K562 (cell line): ENCODE results near the gene FLOT2. TPM values are rescaled to one million over a fixed set of nuclear protein-coding genes. Genes with fewer than 3 reads are reported as not detected.

Experiments
- ATF7 ChIP-seq: fragments of 450-650 bp; IDR thresholded peaks from 2 replicates; pipeline ENCODE4 v1.7.1; 2014; ENCODE audit warnings: mild to moderate bottlenecking, moderate library complexity
- SRSF9 ChIP-seq: fragments of 200-400 bp; formaldehyde crosslinking; IDR thresholded peaks from 2 replicates; pipeline ENCODE4 v1.6.1; 2017; ENCODE audit warnings: low read depth, low read length, borderline replicate concordance
- polyA plus RNA-seq, 8 experiments: library from polyadenylated mRNA; depleted of rRNA in 4 of 8; stranded (reverse) in 5 of 8; unstranded in 3 of 8; fragments of >200 nt; fragmentation: Nextera tagmentation in 2 of 8; fragmentation: Illumina TruSeq in 1 of 8; extraction: Ambion mirVana in 2 of 8; extraction: Trizol in 1 of 8; gene quantifications; 2 replicates each; pipeline versions ENCODE4 v1.2.1 to v1.2.3, GENCODE V29; 2011 to 2014; ENCODE audit warnings: inconsistent platforms in 1 of 8, missing spikeins in 1 of 8
- total RNA-seq, 7 experiments: library from RNA; depleted of rRNA in 6 of 7; stranded (reverse); fragments of >200 nt in 6 of 7; fragmentation: Illumina TruSeq in 2 of 7; extraction: Trizol in 2 of 7; gene quantifications; 2 replicates each; pipeline versions ENCODE4 v1.2.1 to v1.2.3, GENCODE V29; 2011 to 2021; ENCODE audit warnings: low replicate concordance in 1 of 7
- TF ChIP-seq, protein P1 (sequence below): fragments of 150-350 bp; IDR thresholded peaks from 2 replicates; pipeline ENCODE4 v1.6.1; 2014; ENCODE audit warnings: low read depth, mild to moderate bottlenecking, low read length, borderline replicate concordance
- TF ChIP-seq, protein P2 (sequence below): fragments of 200-600 bp; sonication (generic); IDR thresholded peaks from one replicate; pipeline ENCODE4 v1.6.1; 2012; ENCODE audit warnings: mild to moderate bottlenecking, low read depth, low read length, inconsistent platforms
- TF ChIP-seq, protein P3 (sequence below): fragments of 450-650 bp; IDR thresholded peaks from 2 replicates; pipeline ENCODE4 v1.6.1; 2016; ENCODE audit warnings: borderline replicate concordance
- TF ChIP-seq, protein P4 (sequence below): fragments of 250-450 bp; sonication (Bioruptor Pico); IDR thresholded peaks from 2 replicates; pipeline ENCODE4 v1.8.0; 2021; ENCODE audit warnings: borderline replicate concordance, mild to moderate bottlenecking, moderate library complexity; ENCODE audit not compliant: poor library complexity, severe bottlenecking

Gene FLOT2
- total and polyA plus RNA-seq, 9 of the 15 experiments (the other 6 are each of a cell fraction or from before 2014, with no cell fraction given), result 17.5 to 138 (median 41.7) TPM

DNA sequence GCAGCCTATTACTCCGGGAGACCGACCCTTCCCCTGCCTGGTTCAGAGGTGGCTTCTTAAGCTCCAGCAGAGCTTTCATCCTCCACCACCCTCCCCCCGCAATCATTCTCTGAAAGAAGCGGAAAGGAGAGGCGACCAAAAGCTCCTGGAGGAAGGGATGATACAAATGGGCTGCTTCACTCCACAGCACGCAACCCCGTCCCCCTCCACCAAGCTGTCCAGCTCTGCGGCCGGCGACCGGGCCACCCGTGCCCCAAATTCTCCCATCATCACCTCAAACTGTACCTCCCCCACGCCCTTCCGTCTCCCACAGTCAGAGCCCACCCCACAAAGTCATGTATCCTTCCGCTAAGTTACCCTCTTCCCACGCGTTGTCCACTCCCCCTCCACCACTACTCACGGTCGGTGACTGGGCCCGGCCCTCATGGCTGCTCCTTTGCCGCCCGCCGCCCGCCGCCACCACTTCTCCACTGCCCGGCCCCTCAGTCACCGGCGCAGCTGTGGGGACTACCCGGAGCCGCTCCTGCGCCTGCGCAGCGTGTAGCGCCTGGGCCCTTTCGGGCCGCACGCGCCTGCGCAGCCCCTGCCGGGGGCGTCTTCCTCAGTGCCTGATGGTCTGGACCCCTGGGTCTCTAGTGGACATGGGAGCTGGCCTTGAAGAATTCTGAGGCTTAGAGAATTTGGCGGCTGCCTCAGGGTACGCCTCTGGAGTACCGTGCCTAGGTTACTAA is 55.1 kb downstream of the FLOT2 start, which contains the start of gene FAM222B (continued):
- TF ChIP-seq, protein P1, sequence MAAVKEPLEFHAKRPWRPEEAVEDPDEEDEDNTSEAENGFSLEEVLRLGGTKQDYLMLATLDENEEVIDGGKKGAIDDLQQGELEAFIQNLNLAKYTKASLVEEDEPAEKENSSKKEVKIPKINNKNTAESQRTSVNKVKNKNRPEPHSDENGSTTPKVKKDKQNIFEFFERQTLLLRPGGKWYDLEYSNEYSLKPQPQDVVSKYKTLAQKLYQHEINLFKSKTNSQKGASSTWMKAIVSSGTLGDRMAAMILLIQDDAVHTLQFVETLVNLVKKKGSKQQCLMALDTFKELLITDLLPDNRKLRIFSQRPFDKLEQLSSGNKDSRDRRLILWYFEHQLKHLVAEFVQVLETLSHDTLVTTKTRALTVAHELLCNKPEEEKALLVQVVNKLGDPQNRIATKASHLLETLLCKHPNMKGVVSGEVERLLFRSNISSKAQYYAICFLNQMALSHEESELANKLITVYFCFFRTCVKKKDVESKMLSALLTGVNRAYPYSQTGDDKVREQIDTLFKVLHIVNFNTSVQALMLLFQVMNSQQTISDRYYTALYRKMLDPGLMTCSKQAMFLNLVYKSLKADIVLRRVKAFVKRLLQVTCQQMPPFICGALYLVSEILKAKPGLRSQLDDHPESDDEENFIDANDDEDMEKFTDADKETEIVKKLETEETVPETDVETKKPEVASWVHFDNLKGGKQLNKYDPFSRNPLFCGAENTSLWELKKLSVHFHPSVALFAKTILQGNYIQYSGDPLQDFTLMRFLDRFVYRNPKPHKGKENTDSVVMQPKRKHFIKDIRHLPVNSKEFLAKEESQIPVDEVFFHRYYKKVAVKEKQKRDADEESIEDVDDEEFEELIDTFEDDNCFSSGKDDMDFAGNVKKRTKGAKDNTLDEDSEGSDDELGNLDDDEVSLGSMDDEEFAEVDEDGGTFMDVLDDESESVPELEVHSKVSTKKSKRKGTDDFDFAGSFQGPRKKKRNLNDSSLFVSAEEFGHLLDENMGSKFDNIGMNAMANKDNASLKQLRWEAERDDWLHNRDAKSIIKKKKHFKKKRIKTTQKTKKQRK, result no peak
- TF ChIP-seq, protein P2, sequence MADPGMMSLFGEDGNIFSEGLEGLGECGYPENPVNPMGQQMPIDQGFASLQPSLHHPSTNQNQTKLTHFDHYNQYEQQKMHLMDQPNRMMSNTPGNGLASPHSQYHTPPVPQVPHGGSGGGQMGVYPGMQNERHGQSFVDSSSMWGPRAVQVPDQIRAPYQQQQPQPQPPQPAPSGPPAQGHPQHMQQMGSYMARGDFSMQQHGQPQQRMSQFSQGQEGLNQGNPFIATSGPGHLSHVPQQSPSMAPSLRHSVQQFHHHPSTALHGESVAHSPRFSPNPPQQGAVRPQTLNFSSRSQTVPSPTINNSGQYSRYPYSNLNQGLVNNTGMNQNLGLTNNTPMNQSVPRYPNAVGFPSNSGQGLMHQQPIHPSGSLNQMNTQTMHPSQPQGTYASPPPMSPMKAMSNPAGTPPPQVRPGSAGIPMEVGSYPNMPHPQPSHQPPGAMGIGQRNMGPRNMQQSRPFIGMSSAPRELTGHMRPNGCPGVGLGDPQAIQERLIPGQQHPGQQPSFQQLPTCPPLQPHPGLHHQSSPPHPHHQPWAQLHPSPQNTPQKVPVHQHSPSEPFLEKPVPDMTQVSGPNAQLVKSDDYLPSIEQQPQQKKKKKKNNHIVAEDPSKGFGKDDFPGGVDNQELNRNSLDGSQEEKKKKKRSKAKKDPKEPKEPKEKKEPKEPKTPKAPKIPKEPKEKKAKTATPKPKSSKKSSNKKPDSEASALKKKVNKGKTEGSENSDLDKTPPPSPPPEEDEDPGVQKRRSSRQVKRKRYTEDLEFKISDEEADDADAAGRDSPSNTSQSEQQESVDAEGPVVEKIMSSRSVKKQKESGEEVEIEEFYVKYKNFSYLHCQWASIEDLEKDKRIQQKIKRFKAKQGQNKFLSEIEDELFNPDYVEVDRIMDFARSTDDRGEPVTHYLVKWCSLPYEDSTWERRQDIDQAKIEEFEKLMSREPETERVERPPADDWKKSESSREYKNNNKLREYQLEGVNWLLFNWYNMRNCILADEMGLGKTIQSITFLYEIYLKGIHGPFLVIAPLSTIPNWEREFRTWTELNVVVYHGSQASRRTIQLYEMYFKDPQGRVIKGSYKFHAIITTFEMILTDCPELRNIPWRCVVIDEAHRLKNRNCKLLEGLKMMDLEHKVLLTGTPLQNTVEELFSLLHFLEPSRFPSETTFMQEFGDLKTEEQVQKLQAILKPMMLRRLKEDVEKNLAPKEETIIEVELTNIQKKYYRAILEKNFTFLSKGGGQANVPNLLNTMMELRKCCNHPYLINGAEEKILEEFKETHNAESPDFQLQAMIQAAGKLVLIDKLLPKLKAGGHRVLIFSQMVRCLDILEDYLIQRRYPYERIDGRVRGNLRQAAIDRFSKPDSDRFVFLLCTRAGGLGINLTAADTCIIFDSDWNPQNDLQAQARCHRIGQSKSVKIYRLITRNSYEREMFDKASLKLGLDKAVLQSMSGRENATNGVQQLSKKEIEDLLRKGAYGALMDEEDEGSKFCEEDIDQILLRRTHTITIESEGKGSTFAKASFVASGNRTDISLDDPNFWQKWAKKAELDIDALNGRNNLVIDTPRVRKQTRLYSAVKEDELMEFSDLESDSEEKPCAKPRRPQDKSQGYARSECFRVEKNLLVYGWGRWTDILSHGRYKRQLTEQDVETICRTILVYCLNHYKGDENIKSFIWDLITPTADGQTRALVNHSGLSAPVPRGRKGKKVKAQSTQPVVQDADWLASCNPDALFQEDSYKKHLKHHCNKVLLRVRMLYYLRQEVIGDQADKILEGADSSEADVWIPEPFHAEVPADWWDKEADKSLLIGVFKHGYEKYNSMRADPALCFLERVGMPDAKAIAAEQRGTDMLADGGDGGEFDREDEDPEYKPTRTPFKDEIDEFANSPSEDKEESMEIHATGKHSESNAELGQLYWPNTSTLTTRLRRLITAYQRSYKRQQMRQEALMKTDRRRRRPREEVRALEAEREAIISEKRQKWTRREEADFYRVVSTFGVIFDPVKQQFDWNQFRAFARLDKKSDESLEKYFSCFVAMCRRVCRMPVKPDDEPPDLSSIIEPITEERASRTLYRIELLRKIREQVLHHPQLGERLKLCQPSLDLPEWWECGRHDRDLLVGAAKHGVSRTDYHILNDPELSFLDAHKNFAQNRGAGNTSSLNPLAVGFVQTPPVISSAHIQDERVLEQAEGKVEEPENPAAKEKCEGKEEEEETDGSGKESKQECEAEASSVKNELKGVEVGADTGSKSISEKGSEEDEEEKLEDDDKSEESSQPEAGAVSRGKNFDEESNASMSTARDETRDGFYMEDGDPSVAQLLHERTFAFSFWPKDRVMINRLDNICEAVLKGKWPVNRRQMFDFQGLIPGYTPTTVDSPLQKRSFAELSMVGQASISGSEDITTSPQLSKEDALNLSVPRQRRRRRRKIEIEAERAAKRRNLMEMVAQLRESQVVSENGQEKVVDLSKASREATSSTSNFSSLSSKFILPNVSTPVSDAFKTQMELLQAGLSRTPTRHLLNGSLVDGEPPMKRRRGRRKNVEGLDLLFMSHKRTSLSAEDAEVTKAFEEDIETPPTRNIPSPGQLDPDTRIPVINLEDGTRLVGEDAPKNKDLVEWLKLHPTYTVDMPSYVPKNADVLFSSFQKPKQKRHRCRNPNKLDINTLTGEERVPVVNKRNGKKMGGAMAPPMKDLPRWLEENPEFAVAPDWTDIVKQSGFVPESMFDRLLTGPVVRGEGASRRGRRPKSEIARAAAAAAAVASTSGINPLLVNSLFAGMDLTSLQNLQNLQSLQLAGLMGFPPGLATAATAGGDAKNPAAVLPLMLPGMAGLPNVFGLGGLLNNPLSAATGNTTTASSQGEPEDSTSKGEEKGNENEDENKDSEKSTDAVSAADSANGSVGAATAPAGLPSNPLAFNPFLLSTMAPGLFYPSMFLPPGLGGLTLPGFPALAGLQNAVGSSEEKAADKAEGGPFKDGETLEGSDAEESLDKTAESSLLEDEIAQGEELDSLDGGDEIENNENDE, result no peak
- TF ChIP-seq ATF7 (peak; percentile 69; the same call in 1 of the 2 replicates), SRSF9 (no peak)
- TF ChIP-seq, protein P3, sequence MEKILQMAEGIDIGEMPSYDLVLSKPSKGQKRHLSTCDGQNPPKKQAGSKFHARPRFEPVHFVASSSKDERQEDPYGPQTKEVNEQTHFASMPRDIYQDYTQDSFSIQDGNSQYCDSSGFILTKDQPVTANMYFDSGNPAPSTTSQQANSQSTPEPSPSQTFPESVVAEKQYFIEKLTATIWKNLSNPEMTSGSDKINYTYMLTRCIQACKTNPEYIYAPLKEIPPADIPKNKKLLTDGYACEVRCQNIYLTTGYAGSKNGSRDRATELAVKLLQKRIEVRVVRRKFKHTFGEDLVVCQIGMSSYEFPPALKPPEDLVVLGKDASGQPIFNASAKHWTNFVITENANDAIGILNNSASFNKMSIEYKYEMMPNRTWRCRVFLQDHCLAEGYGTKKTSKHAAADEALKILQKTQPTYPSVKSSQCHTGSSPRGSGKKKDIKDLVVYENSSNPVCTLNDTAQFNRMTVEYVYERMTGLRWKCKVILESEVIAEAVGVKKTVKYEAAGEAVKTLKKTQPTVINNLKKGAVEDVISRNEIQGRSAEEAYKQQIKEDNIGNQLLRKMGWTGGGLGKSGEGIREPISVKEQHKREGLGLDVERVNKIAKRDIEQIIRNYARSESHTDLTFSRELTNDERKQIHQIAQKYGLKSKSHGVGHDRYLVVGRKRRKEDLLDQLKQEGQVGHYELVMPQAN, result peak; percentile 96
- TF ChIP-seq, protein P4, sequence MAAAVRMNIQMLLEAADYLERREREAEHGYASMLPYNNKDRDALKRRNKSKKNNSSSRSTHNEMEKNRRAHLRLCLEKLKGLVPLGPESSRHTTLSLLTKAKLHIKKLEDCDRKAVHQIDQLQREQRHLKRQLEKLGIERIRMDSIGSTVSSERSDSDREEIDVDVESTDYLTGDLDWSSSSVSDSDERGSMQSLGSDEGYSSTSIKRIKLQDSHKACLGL, result peak; percentile 17
